Measurements from ENCODE around the gene MDC1. TPM values are rescaled to one million over a fixed set of nuclear protein-coding genes. Genes with fewer than 3 reads are reported as not detected.
"Not testable (repeated sequence)": the region's sequence is repeated elsewhere in the genome, so short reads cannot be mapped to it uniquely, and the experiment has no call there.

MDC1 gene
- total and polyA plus RNA-seq, 2 experiments from 2014 or later, result 4.9 to 7.1 TPM

- WGBS, 2 experiments (ENCODE audit: low coverage in 1 of 2, low lambda C conversion rate in 2 of 2, missing lambda C conversion rate in 2 of 2), result 76% methylated on average over 10 of the region's 10 CpGs
- Histone ChIP-seq H3F3A (ENCODE audit: insufficient read depth) (peaks cover 31% of the 10 kb centered on the region), H3K9me2 (ENCODE audit: insufficient read depth) (no peaks in the 10 kb centered on the region), H3K4me2 (ENCODE audit: unreplicated experiment) (peak overlapping the region; percentile 76), H3K79me2 (ENCODE audit: insufficient read depth) (no peaks in the 10 kb centered on the region), H3K27me3 (replicated peaks; ENCODE audit: insufficient read depth) (no peaks in the 10 kb centered on the region), H3K4me3 (0 out of 2 replicates have a peak overlapping the region, but pooled peaks have one; percentile 19), H3K9me3 (ENCODE audit: low read depth) (no peaks in the 10 kb centered on the region), H3K36me3 (ENCODE audit: low read depth) (no peaks in the 10 kb centered on the region), H4K20me1 (ENCODE audit: insufficient read depth) (no peaks in the 10 kb centered on the region), H2AFZ (no peak overlapping the region), H3K9ac (peak overlapping the region; percentile 59), H3K4me1 (ENCODE audit: insufficient read depth) (peaks cover 59% of the 10 kb centered on the region), H3K27ac (peak overlapping the region; percentile 91)
- TF ChIP-seq EZH2phosphoT487 (IDR thresholded peaks at IDR 0.05; ENCODE audit: insufficient read depth, low read depth) (no peak), EZH2 (IDR thresholded peaks at IDR 0.05; ENCODE audit: insufficient read depth, poor library complexity, severe bottlenecking) (no peak)
- in situ Hi-C loops (cut with MboI), result no loop called here
- DNase-seq, result peak; percentile 96
Observed at GRCh38 chr6:30759575-30760239, 42.6 kb upstream of the MDC1 start.

DNA sequence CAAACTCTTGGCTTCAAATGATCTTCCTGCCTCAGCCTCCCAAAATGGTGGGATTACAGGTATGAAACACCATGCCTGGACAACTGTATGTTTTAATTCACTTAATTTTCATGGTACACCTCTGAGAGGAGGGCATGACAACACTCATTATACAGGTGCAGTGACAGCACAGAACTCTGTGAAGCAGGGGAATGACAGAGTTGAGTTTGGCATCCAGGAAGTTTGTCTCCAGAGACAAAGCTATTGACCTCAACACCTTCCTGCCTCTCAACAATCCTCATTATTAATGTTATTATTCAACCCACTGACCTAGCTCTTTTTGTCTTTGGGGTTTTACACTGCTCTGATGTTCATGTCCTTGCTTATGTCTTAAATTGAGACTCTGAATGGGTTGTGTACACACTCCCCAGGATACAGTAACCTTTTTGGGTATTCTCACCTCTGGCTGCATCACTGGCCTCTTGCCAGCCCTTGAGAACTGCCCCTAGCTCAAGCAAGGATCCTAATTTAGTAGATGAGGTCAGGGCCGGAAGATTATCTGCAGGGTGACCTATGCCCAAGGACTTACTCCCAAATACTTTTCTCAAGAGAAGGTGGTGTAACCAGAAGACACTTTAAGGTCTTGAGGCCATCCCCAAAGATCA, 40.3 kb upstream of the MDC1 start:
- no peak for TF ChIP-seq EZH2phosphoT487 (IDR thresholded peaks at IDR 0.05; ENCODE audit: insufficient read depth, low read depth)
- Histone ChIP-seq H2AFZ (no peak overlapping the region), H3K79me2 (ENCODE audit: insufficient read depth) (no peaks in the 10 kb centered on the region), H3K4me3 (no peak overlapping the region), H3K27me3 (replicated peaks; ENCODE audit: insufficient read depth) (no peaks in the 10 kb centered on the region), H3K9me2 (ENCODE audit: insufficient read depth) (no peaks in the 10 kb centered on the region), H3F3A (ENCODE audit: insufficient read depth) (peaks cover 52% of the 10 kb centered on the region), H4K20me1 (ENCODE audit: insufficient read depth) (no peaks in the 10 kb centered on the region), H3K27ac (no peak overlapping the region), H3K4me1 (ENCODE audit: insufficient read depth) (peaks cover 67% of the 10 kb centered on the region), H3K9ac (no peak overlapping the region), H3K36me3 (ENCODE audit: low read depth) (no peaks in the 10 kb centered on the region), H3K9me3 (ENCODE audit: low read depth) (no peaks in the 10 kb centered on the region), H3K4me2 (ENCODE audit: unreplicated experiment) (no peak overlapping the region)
- no peak for DNase-seq
- in situ Hi-C loops (cut with MboI), result no loop called here
- WGBS, 2 experiments (ENCODE audit: low coverage in 1 of 2, low lambda C conversion rate in 2 of 2, missing lambda C conversion rate in 2 of 2), result 100% methylated on average over 1 of the region's 1 CpG

GRCh38 chr6:30756405-30757003, 39.4 kb upstream of the MDC1 start:
- DNase-seq; H2AFZ ChIP-seq; H3K27me3 ChIP-seq (replicated peaks; ENCODE audit: insufficient read depth); H3K36me3 ChIP-seq (ENCODE audit: low read depth); H3K79me2 ChIP-seq (ENCODE audit: insufficient read depth); H3K9me3 ChIP-seq (ENCODE audit: low read depth); in situ Hi-C loops (cut with MboI); H3K9me2 ChIP-seq (ENCODE audit: insufficient read depth); H3K27ac ChIP-seq; H3K4me3 ChIP-seq; H4K20me1 ChIP-seq (ENCODE audit: insufficient read depth); H3K4me2 ChIP-seq (ENCODE audit: unreplicated experiment); H3K9ac ChIP-seq: not testable (repeated sequence)
- peaks cover 67% of the 10 kb centered on the region for H3K4me1 ChIP-seq (ENCODE audit: insufficient read depth)
- 97 to 98% methylated on average over 7 of the region's 7 CpGs for WGBS, 2 experiments (ENCODE audit: low coverage in 1 of 2, low lambda C conversion rate in 2 of 2, missing lambda C conversion rate in 2 of 2)
- peaks cover 58% of the 10 kb centered on the region for H3F3A ChIP-seq (ENCODE audit: insufficient read depth)

DNA sequence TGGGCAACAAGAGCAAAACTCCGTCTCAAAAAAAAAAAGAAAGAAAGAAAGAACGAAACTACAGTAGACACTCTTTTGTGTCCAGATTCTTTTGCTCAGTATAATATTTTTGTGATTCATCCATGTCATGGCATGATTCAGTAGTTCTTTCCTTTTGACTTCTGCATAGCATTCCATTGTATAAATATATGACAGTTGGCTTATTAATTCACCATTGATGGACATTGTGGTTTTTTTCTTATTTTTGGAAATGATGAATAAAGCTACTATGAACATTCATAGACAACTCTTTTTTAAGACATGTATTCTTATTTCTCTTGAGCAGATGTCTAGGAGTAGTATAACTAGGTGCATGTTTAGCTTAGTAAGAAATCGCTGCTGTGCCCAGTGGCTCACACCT, 37.5 kb upstream of the MDC1 start:
- no peaks in the 10 kb centered on the region for H3K9me2 ChIP-seq (ENCODE audit: insufficient read depth)
- DNase-seq, result peak; percentile 75
- no peaks in the 10 kb centered on the region for H3K27me3 ChIP-seq (replicated peaks; ENCODE audit: insufficient read depth)
- in situ Hi-C loops (cut with MboI), result no loop called here
- H3K27ac ChIP-seq, result peak overlapping the region; percentile 98
- peak overlapping the region; percentile 43 for H3K4me2 ChIP-seq (ENCODE audit: unreplicated experiment)
- no peak overlapping the region for H2AFZ ChIP-seq
- H3K9ac ChIP-seq, result peak overlapping the region; percentile 44
- WGBS, 2 experiments (ENCODE audit: low coverage in 1 of 2, low lambda C conversion rate in 2 of 2, missing lambda C conversion rate in 2 of 2), result 42% methylated on average over 3 of the region's 3 CpGs
- H3F3A ChIP-seq (ENCODE audit: insufficient read depth), result peaks cover 64% of the 10 kb centered on the region
- no peaks in the 10 kb centered on the region for H3K79me2 ChIP-seq (ENCODE audit: insufficient read depth)
- H3K4me1 ChIP-seq (ENCODE audit: insufficient read depth), result peaks cover 61% of the 10 kb centered on the region
- no peak for TF ChIP-seq EZH2 (IDR thresholded peaks at IDR 0.05; ENCODE audit: insufficient read depth, poor library complexity, severe bottlenecking)
- no peak for TF ChIP-seq EZH2phosphoT487 (IDR thresholded peaks at IDR 0.05; ENCODE audit: insufficient read depth, low read depth)
- H3K4me3 ChIP-seq, result no peak overlapping the region
- H4K20me1 ChIP-seq (ENCODE audit: insufficient read depth), result no peaks in the 10 kb centered on the region
- H3K36me3 ChIP-seq (ENCODE audit: low read depth), result no peaks in the 10 kb centered on the region
- no peaks in the 10 kb centered on the region for H3K9me3 ChIP-seq (ENCODE audit: low read depth)
